Pancreas (tissue), 10 donors: ENCODE measurements around the gene TKT. TPM values are rescaled to one million over a fixed set of nuclear protein-coding genes. Genes with fewer than 3 reads are reported as not detected.

Source experiments
- ATAC-seq, 4 donors: fragments of 200-7000 bp; cut with Tn5 transposase; one replicate each; pipeline versions ENCODE4 v1.8.0 to v1.9.1; 2020; ENCODE audit warnings: mild to moderate bottlenecking in 4 of 4, moderate library complexity in 4 of 4
- DNase-seq, 6 donors: peaks; one replicate each; pipeline ENCODE4 v3.0.0-alpha.2; 2020
- FAIRE-seq: peaks from 2 replicates; lab custom pipeline; 2012; peaks lifted over from hg19 to GRCh38; lab: Jason Lieb, UNC
- H3K27ac ChIP-seq, 4 donors: fragments of 200-600 bp; sonication (generic); 1 replicate in 3 of 4; 2 replicates in 1 of 4; pipeline versions ENCODE4 v1.5.0 to v1.8.0; 2020
- H3K27me3 ChIP-seq, 4 donors: fragments of 200-600 bp; one replicate each; pipeline ENCODE4 v1.8.0; 2021
- H3K36me3 ChIP-seq, 3 donors: fragments of 200-600 bp; sonication (generic) in 1 of 3; one replicate each; pipeline versions ENCODE4 v1.5.0 to v1.8.0; 2020 to 2021
- H3K4me1 ChIP-seq, 3 donors: fragments of 200-600 bp; one replicate each; pipeline ENCODE4 v1.8.0; 2021
- H3K4me3 ChIP-seq, 4 donors: fragments of 200-600 bp; sonication (generic) in 2 of 4; one replicate each; pipeline versions ENCODE4 v1.5.0 to v1.8.0; 2020 to 2021
- H3K9me3 ChIP-seq, 4 donors: fragments of 200-600 bp; one replicate each; pipeline ENCODE4 v1.8.0; 2021
- WGBS, 2 donors: extraction: QIAGEN DNeasy Blood & Tissue Kit; methylation state at CpG; one replicate each; pipeline ENCODE4 v1.1.7; 2013; 5-methylcytosine and 5-hydroxymethylcytosine counted together
- intact Hi-C, 3 donors: fragments of 100-400 bp; cut with DNase I; formaldehyde crosslinking; loops; one replicate each; pipeline versions ENCODE4 v1.11.1 to v1.14.2; 2022
- polyA plus RNA-seq, 2 donors: library from polyadenylated mRNA; stranded (reverse); fragments of 200-250 nt; gene quantifications; one replicate each; pipeline ENCODE4 v1.2.3, GENCODE V29; 2013
- total RNA-seq, 6 donors: library from RNA; stranded (reverse); fragmentation: NEBNext Ultra II Directional in 4 of 6; extraction: Animal tissue kit (Norgen Biotek cat#: 25700) in 4 of 6; gene quantifications; one replicate each; pipeline versions ENCODE4 v1.2.1 to v1.2.4, GENCODE V29; 2021 to 2023
- TF ChIP-seq, protein P1 (sequence below), 4 donors: fragments of 200-600 bp; sonication (generic) in 3 of 4; IDR thresholded peaks; one replicate each; pipeline versions ENCODE4 v1.5.0 to v1.8.0; 2021; ENCODE audit warnings: antibody characterized with exemption in 4 of 4
- donor health status: healthy with polysubstance abuse.
- donor health status: DM: no; HTN: no; CAD: no; lungs with moderate emphysema.
- donor health status: DM: no; HTN: no; CAD: no.
- donor health status: control.
- donor health status: control.
- donor health status: Bipolar disorder and iron deficiency.
- donor health status: DM: yes; HTN: yes; CAD: no.
- donor health status: DM: no; HTN: no; CAD: no.
- donor health status: DM: no; HTN: no; CAD: no.
- donor health status: DM: yes; HTN: yes; CAD: no.

Gene TKT
- total and polyA plus RNA-seq, 8 donors = 114 to 306 (median 195) TPM

DNA sequence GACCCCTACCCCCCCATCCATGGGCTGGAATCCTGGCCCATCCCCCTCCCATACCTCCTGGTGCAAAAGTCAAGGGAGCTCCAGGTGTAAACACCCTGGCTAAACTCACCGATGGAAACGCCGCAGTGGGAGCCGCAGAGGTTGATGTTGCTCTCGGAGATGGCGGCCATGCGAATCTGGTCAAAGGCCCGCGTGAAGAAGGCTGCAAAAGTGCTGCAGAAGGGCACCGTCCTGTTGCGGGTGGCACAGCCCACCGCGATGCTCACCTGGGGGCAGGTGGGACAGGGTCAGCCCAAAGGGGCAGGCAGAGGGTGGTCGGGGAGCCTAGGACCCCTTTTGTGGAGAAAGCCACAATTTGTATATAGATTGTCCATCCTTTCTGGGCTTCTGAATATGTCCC, 26.7 kb downstream of the TKT start:
- DNase-seq (no peak), FAIRE-seq (no peak), ATAC-seq (no peak)
- H3K4me3 ChIP-seq = no peak overlapping the region
- no peaks in the 10 kb centered on the region for H3K9me3 ChIP-seq
- 97% methylated on average over 14 of the region's 14 CpGs for WGBS, 2 donors
- H3K36me3 ChIP-seq = peaks cover 12 to 99% (median 74%) of the 10 kb centered on the region in 3 donors
- no peak overlapping the region for H3K27ac ChIP-seq
- no peaks in the 10 kb centered on the region for H3K27me3 ChIP-seq
- no peaks in the 10 kb centered on the region for H3K4me1 ChIP-seq
- TF ChIP-seq, protein P1, sequence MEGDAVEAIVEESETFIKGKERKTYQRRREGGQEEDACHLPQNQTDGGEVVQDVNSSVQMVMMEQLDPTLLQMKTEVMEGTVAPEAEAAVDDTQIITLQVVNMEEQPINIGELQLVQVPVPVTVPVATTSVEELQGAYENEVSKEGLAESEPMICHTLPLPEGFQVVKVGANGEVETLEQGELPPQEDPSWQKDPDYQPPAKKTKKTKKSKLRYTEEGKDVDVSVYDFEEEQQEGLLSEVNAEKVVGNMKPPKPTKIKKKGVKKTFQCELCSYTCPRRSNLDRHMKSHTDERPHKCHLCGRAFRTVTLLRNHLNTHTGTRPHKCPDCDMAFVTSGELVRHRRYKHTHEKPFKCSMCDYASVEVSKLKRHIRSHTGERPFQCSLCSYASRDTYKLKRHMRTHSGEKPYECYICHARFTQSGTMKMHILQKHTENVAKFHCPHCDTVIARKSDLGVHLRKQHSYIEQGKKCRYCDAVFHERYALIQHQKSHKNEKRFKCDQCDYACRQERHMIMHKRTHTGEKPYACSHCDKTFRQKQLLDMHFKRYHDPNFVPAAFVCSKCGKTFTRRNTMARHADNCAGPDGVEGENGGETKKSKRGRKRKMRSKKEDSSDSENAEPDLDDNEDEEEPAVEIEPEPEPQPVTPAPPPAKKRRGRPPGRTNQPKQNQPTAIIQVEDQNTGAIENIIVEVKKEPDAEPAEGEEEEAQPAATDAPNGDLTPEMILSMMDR (IDR thresholded peaks at IDR 0.05) = no peak
- intact Hi-C loops = no loop called here

DNA sequence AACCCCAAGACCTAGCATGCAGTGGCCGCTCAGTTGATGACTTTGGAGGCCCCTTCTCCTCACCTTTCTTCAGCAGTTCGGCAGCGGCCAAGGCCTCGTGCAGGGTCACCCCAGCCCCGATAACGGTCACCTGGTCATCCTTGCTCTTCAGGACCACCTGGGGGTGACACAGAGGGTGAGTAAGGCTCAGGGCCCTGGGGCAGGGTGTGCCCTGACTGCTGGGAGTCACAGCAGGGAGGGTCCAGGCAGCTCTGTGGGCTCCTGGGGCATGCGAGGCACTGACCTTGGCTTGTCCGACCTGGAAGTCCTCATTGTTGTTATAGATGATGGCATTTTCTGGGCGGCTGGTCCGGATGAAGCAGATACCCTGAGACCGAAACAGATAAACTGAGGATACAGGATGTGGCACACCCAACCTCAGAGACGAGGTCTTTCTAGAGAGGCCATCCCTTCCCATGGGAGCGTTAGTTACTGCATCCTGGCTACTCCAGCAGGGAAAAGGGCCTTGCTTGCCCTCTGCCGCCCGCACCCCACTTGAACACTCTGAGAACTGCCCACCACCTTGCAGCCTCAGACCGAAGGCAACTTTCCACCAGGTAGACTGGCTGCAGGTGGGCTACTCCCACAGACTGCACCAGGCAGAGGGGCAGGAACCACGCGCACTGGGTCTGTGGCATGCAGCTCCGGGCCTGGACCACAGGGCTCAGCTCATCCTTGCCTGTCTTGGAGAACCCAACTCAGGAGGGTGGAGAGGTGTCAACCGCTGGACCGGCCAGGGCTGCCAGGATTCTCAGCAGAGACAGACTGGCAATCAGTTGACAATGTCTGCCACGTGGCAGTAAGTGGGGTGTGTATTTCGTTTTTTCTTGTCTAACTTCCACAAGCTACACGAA, 27.6 kb downstream of the TKT start:
- intact Hi-C loops = no loop called here
- Histone ChIP-seq H3K4me3 (no peak overlapping the region), H3K9me3 (no peaks in the 10 kb centered on the region), H3K27me3 (no peaks in the 10 kb centered on the region), H3K36me3 (peaks cover 9 to 93% (median 64%) of the 10 kb centered on the region in 3 donors), H3K4me1 (no peaks in the 10 kb centered on the region), H3K27ac (no peak overlapping the region)
- ATAC-seq = no peak
- no peak for DNase-seq
- TF ChIP-seq, protein P1 (IDR thresholded peaks at IDR 0.05) = no peak
- FAIRE-seq = no peak
- 86 to 88% methylated on average over 24 of the region's 24 CpGs for WGBS, 2 donors

DNA sequence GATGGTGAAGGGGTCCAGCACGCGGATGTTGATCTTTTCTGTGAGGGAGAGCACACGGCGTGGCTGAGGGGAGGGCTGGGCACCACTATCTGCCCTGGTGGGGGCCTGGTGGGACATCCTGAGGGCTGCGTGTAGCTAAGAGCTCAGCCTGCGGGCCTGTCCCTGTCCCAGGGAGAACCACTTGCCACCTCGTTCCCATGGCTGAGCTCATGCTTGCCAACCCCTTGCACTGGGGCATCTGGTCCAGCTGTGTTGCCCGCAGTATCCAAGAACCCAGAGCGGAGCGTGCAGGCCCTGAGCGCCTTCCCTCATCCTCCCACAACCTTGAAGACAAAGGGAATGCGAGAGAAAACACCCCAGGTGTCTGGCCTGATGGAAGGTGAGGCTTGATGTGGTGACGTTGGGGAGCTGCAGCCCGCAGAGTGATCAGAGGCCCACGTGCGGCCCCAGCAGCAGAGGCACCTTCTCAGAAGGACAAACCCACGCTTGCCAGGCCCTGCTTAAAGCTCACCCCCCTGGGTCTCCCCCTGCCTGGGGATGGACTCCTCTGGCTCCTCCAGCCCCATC, 28.9 kb downstream of the TKT start:
- FAIRE-seq (no peak), DNase-seq (peak in 1 of 6 donors; percentile 36), ATAC-seq (no peak)
- Histone ChIP-seq H3K27me3 (no peaks in the 10 kb centered on the region), H3K4me3 (no peak overlapping the region), H3K27ac (no peak overlapping the region), H3K36me3 (peaks cover 9 to 80% (median 56%) of the 10 kb centered on the region in 3 donors), H3K9me3 (no peaks in the 10 kb centered on the region), H3K4me1 (no peaks in the 10 kb centered on the region)
- WGBS, 2 donors = 93% methylated on average over 17 of the region's 17 CpGs
- intact Hi-C loops = no loop called here
- TF ChIP-seq, protein P1 (IDR thresholded peaks at IDR 0.05) = no peak

DNA sequence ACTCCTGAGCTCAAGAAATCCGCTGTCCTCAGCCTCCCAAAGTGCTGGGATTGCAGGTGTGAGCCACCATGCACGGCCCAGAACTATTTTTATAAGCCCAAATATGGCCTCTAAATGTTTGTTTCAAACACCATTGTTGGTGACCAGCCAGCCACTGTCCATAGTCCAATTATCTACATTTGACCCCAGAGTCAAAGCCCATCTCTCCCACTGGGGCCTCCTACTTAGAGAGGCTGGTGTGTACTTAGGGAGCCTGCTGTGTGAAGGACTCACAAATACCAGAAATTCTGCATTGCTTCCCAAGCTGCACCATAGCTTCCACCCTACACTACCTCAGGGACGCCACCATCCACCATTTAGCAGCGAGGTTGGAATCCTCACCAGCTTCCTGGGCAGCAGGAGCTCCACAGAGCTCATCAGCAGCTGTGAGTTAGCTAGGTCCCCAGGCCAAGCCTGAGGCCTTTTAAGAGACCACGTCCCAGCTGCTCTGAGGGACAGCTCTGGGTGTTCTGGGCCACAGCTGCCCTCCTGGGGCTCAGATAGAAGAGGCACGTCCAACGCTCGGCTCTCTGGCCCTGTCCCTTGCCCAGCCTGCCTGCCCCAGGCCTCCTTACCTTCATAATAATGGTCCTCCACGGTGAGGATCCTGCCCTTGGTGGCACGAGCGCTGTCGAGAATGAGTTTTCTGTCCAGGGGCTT, 29.5 kb downstream of the TKT start:
- ATAC-seq (no peak), DNase-seq (peak in 1 of 6 donors; percentile 35), FAIRE-seq (no peak)
- H3K4me3 ChIP-seq = no peak overlapping the region
- WGBS, 2 donors = 87 to 92% methylated on average over 12 of the region's 12 CpGs
- no peaks in the 10 kb centered on the region for H3K9me3 ChIP-seq
- no peaks in the 10 kb centered on the region for H3K4me1 ChIP-seq
- intact Hi-C loops = no loop called here
- no peak overlapping the region for H3K27ac ChIP-seq
- H3K36me3 ChIP-seq = peaks cover 9 to 74% (median 56%) of the 10 kb centered on the region in 3 donors
- TF ChIP-seq, protein P1 (IDR thresholded peaks at IDR 0.05) = no peak
- H3K27me3 ChIP-seq = no peaks in the 10 kb centered on the region
